HG03558 (cell line): ENCODE results near the gene ELMO3.

ENCODE experiments used
- ATAC-seq: cut with Tn5 transposase; IDR thresholded peaks from one replicate; pipeline ENCODE4 v1.9.1; 2021; ENCODE audit warnings: moderate number of reproducible peaks; ENCODE audit not compliant: unreplicated experiment; ENCODE audit errors: extremely low read depth

ELMO3 gene

DNA sequence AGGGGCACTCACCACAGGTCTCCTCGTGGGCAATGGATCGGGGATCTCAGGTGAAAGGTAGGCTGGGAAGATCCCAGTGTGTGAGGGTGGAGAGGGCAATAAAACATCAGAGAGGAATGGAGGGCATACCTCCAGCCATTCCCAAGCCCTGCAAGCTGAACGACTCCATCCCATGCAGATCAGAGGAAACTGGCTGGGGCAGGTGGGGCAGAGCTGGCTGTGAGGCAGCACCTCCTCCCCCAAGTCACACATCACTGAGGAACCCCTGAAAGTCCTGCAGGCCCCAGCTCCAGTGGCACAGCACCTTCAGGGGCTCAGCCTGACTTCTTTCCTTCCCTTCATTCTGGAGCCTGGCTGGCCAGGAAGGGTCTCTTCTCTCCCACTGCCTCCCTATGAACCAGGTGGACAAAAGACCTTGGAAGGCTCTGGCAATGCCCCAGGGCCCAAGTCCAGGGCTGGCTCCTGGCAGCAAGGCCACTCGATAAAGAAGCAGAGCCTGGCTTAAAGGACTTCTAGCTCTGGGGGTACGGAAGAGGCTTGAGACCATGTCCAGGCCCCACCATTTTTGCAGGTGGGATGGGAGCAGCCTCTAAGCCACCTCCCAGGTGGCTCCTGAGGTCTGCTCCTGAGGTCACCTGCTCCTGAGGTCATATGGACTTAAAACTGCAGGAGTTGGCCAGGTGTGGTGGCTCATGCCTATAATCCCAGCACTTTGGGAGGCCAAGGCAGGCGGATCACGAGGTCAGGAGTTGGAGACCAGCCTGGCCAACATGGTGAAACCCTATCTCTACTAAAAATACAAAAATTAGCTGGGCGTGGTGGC is 14.5 kb downstream of the ELMO3 start:
- ATAC-seq, result no peak

- ATAC-seq, result no peak
Observed at GRCh38 chr16:67215706-67216105, 16.8 kb downstream of the ELMO3 start.

DNA sequence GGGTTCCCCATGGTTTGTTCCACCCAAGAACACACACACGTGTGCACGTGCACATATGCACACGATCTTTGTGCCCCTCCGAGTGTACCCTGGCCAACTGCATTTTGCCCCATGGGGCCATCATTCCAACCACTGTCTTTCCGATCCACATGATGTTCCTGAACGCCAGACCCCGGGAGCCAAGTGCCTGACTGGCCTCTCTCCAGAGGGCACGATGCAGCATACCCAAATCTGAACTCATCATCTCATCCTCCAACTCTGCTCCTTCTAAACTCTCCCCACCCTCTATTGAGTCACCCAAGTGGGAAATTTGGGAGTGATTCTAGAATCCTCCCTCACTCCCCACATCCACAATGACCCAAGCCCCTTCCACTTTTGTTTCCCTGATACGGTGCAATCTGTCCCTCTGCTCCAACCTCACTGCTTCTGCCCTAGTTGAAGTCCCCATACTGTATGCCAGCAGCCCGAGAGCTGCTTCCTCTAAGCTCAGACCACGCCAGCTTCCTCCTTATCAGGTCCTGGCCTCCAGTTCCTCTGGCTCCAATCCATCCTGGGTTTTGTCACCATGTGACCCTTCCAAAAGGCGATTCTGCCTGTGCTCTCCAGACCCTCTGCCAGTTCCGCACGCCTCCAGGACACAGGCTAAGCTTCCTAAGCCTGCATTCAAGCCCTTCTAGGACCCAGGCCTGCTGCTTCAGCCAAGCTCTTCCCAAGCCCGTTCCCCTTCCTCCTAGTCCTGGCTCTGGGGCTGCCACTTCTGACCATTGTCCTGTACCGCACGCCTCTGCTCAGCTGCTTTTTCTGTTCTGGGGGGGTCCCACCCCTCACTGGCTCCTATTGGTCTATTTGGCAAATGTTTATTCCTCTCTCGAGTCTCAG is 17.9 kb downstream of the ELMO3 start:
- ATAC-seq, result no peak

GRCh38 chr16:67223992-67224391 is 25.1 kb downstream of the ELMO3 start:
- no peak for ATAC-seq

DNA sequence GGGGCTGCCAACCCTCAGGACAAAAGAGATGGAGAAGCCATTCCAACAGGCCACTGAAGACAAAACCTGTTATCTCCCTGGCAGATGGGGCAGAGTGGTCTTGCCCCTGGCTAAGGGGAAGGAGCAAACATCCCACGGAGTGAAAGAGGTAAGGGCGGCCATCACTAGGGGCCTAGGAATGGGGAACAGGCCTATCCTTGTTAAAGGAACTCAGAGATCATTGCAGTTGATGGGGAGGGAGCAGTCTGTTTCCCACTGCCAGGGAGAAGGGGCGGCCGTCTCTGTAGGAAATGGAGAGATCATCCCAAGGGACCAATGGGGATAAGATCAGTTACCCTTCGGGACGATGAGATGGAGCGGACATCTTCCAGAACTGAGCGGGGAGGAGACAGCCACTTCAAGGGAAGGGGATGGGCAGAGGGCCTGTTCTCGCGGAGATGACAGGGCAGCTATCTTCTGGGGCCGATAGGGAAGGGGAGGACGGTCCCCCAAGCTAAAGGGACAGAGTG is 27.4 kb downstream of the ELMO3 start:
- no peak for ATAC-seq

GRCh38 chr16:67226804-67227566 is 28.1 kb downstream of the ELMO3 start, which contains the start of gene TMEM208:
TMEM208 (plus strand) TSS chr16:67227130; CDS start chr16:67227219, 89 bp downstream.
- ATAC-seq, result peak; percentile 85

- no peak for ATAC-seq
Observed at GRCh38 chr16:67227567-67227921, 28.6 kb downstream of the ELMO3 start.

- no peak for ATAC-seq
Observed at GRCh38 chr16:67228034-67228785, 29.3 kb downstream of the ELMO3 start.

DNA sequence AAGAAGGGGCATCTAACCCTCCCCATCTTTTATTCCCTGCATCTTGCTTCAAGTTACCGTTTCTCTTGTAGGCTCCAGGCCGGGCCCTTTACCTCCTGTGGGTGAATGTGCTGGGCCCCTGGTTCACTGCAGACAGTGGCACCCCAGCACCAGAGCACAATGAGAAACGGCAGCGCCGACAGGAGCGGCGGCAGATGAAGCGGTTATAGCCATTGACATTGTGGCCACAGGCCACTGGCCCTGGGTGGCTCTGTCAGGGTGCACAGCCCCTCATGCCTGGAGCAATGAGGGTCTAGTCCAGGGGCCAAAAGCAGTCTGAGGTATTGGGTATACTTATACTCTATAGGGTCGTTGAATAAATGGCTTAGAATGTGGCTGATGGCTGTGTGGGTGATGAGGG is 30.0 kb downstream of the ELMO3 start:
- ATAC-seq, result no peak

DNA sequence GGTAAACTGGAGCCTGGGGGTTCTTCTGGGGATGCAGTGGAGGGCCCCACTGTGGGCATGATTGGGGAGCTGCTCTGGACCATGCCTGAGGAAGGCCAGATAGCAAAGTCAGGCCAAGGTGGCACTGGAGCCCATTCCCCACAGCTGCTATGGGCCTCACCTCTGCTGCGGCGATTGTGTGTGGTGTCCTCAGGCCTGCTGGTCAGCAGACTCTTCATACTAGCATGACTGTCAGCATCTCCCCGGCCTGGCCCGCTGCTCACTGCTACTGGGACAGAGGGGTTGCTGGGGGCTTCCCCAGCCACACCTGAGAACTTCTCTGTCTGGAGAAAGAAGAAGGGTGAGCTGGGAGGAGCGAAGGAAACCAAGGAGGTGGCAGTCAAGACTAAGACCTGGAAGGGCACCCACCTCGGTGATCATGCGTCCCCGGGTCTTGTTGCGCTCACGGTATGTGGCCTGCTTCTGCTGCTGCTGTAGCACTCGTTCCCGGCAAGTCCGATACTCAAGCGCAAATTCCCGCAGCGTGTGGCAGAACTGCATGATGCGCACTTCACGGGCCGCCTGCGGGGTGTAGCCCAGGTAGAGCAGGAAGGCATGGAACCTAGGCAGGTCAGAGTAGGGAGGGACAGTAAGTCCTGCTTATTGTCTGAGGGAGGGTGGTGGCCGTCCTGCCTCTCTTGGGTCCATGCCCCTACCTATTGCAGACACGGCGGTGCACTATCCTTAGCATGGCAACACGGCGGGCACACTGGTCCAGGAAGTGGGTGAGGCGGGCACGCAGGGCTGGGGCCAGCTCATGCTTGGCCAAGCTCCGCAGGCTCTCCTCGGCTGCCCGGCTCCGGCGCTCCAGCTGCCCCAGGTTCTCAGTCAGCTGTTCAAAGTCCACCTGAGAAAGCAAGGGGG is 31.2 kb downstream of the ELMO3 start:
- no peak for ATAC-seq

DNA sequence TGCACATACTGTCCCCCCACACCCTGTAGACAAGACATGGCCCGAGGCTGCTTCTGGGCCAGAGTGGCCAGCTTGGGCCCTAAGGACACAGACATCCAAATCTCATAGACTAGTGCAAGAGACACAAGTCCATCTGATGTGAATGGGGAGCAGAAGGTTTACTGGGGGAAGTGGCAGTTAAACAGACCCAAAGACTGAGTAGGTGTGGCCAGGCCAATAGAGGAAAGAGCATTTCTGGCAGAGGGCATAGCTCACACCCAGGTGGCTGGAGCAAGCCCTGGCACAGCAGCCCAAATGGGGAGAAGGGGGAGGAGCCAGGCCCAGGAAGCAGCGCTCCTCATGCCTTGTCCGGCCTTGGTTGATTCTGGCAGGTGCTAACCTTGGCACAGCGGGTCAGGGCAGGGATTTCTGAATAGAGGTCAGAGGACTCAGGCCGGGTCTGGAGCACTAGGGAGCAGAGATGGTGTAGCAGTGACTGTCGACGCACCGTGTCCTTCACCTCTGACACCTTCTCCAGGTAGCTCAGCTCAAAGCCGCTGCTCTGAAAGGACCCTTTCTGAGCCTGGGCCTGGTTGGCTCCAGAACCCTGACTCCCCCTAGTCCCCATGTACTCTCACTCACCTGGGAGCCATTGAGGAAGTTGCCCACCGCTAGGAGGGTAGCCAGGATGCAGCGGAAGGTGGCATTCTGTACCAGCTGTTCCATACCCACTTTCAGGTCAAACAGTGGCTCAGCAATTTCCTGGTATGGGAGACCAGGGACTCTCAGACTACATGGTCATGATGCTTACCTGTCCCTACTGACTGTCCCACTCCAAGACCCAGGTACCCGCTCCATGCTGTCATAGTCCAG is 32.1 kb downstream of the ELMO3 start:
- ATAC-seq, result no peak

GRCh38 chr16:67233596-67233995 is 34.7 kb downstream of the ELMO3 start:
- no peak for ATAC-seq

GRCh38 chr16:67234180-67234597 is 35.3 kb downstream of the ELMO3 start:
- no peak for ATAC-seq

DNA sequence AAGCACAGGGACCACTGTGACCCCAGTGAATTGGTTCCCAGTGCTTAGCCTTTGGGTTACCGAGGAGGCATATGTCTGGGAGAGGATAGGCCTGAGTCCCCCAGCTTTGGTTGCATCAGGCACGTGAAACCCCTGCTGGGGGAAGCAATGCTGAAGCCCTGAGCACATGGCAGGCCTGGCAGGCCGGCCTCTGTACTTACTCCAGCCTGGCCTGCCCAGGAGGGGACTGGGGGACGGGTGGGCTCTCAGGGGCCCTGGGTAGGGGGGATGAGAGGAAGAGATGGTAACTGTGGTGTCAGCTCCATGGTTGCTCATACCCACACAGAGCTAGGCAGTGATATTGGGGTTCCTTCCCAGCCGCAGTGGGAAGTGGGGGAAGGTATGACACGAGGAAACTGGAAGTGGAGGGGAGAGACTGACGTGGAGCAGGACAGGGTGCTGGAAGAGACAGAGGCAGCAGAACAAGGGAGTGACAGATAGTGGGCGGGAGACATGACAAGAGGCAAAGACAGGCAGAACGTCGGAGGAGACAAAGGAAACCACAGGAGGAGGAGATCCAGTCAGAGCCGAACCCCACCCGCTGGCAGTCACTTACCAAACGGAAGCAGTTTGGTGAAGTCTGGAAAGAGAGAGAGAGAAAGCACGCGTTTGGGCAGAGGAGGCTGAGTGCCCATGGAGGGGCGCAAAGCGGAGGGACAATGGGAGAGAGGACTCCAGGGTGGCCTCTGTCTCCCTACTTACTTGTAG is 37.1 kb downstream of the ELMO3 start:
- ATAC-seq, result no peak

- ATAC-seq, result no peak
Observed at GRCh38 chr16:67236563-67237395, 37.8 kb downstream of the ELMO3 start.
